ENCODE measurements around the gene AHI1. TPM values are rescaled to one million over a fixed set of nuclear protein-coding genes. Genes with fewer than 3 reads are reported as not detected.

AHI1 gene
- total RNA-seq, result 5.6 and 8.3 TPM in 2 replicates

GRCh38 chr6:135497412-135498184 is at the start of gene AHI1:
TSS of gene AHI1 (minus strand) at chr6:135497740. CDS start at chr6:135492237, 5,503 bp downstream.
- DNase-seq (ENCODE audit: low read depth in 2 of 2), result peak; percentile 87 to 97

- peak in 1 of 2 donors; percentile 34 for DNase-seq (ENCODE audit: low read depth in 2 of 2)
Observed at GRCh38 chr6:135546680-135547418, 49.3 kb upstream of the AHI1 start.

DNA sequence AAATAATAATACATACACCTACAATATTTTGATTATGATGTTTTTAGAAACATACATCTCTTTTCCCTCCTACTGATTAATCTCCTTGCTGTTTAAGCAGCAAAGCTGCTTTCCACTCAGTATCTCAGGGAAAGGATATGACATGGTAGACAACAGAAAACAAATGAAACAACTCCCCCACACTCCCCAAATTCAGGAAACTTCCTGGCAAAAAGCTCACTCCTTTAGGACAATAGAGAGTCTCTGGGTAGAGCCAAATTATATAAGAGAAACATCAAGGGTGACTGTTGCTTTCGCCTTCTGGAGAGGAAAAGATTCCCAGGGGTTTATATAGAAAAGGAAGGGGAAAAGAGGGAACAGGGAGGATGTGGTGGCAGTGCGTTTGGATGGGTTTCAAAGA is 48.7 kb upstream of the AHI1 start:
- no peak for DNase-seq (ENCODE audit: low read depth in 2 of 2)

- peak; percentile 44 to 62 for DNase-seq (ENCODE audit: low read depth in 2 of 2)
Observed at GRCh38 chr6:135540207-135540840, 42.8 kb upstream of the AHI1 start.

- DNase-seq (ENCODE audit: low read depth in 2 of 2), result peak; percentile 36 to 55
Observed at GRCh38 chr6:135537741-135538301, 40.3 kb upstream of the AHI1 start.

DNA sequence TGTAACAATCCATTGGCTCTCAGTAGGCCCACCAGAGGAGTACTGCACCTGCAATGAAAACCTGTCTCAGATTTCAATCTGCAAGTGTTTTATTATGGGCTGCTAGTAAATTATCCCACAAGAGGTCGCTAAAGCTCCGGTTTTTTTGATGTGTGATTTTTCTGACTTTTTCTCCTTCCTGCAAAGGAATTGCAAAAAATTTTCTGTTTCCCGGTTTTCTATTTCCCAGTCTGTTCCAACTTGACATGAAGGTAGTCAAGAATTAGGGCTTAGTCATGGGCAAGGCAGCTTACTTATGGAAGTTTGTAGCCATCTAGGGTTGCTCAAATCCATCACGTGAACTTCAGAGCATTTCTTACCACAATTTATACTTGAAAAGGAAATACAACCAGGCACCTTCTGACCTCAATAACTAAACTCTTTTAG is 38.5 kb upstream of the AHI1 start:
- DNase-seq (ENCODE audit: low read depth in 2 of 2), result peak; percentile 60 to 61

- no peak for DNase-seq (ENCODE audit: low read depth in 2 of 2)
Observed at GRCh38 chr6:135534773-135535380, 37.3 kb upstream of the AHI1 start.

DNA sequence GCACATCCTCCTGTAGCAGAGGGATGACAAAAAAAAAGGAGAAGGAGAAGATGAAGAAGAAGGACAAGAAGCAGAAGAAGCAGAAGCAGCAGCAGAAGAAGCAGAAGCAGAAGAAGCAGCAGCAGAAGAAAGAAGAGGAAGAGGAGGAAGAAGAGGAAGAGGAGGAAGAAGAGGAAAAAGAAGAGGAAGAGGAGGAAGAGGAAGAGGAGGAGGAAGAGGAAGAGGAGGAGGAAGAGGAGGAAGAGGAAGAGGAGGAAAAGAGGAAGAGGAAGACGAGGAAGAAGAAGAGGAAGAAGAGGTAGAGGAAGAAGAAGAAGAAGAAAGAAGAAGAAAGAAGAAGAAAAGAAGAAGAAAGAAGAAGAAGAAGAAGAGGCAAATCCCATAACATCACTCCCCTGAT is 35.0 kb upstream of the AHI1 start:
- DNase-seq (ENCODE audit: low read depth in 2 of 2), result no peak

DNA sequence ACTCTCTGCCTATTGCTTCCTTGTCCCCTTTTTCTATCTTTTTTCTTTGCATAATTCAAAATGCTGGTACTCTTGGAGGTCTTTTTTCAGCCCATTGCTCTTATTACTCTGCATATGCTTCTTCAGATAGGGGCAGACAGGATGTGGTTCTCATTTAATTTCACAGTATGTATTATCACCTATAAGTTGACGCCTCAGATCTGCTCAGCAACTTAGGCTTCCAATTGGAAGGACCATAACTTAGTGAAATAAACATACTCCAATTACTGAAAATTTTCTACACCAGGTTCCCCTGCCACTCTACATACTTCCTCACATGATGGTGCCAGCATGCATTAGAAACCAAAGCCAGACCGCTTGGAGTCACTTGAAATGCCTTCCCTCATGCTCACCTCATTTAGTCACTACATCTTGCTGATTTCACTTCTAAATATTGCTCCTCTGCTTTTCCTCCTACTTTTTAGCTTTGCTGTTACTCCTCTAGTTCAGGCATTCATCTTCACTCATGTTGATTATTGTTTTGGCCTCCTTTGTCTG is 34.5 kb upstream of the AHI1 start:
- DNase-seq (ENCODE audit: low read depth in 2 of 2), result no peak

- no peak for DNase-seq (ENCODE audit: low read depth in 2 of 2)
Observed at GRCh38 chr6:135530113-135530512, 32.6 kb upstream of the AHI1 start.

DNA sequence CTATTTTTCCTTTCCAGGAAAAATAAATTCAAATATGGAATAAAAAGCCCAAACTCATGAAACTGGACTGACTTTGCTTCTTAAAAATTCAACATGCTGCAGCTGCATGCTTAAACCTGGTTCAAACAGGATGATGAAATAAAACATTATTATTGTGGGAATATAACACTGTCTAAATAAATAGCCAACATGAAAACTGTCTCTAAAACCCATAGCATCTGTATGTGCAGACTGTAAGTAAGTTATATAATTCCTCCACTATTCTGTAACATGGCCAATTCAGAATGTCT is 30.4 kb upstream of the AHI1 start:
- no peak for DNase-seq (ENCODE audit: low read depth in 2 of 2)

DNA sequence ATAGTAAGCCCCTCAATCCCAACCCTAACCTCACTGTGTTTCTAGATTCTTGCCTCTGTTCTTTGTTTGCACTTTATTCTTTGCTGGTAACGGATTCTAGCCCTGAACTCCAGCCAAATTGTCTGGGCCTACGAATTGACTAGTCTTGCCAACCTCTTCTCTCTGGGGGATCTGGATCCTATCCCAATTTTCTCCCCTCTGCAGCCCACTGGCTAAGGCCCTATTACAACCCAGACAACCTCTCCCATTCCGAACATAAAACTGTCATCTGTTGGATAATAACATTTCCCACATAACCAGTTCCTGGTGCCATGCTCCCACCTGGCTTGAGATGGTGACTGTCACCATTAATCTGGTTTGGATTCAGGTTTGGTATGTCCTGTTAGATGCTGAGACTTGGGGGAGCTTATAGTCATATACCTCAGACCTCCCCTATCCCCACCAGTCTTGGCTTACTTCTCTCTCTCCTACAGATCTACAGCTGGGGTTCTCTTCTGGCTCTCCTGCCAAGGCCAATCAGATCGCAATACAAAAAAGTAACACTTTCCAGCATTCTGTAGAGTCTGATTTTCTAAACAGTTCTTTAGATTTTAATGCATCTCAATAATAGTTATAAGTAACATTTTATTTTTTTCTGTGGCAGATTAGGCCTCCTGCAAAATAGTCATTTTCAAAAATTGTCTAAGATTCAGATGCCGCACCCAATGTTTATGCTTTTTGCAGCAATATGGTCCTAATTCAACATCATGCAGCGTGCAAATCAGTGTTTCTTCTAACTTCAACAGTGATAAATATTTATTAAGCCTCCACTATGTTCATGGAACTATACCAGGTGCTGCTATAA is 29.8 kb upstream of the AHI1 start:
- DNase-seq (ENCODE audit: low read depth in 2 of 2), result no peak

- DNase-seq (ENCODE audit: low read depth in 2 of 2), result no peak
Observed at GRCh38 chr6:135525594-135525993, 28.1 kb upstream of the AHI1 start.

DNA sequence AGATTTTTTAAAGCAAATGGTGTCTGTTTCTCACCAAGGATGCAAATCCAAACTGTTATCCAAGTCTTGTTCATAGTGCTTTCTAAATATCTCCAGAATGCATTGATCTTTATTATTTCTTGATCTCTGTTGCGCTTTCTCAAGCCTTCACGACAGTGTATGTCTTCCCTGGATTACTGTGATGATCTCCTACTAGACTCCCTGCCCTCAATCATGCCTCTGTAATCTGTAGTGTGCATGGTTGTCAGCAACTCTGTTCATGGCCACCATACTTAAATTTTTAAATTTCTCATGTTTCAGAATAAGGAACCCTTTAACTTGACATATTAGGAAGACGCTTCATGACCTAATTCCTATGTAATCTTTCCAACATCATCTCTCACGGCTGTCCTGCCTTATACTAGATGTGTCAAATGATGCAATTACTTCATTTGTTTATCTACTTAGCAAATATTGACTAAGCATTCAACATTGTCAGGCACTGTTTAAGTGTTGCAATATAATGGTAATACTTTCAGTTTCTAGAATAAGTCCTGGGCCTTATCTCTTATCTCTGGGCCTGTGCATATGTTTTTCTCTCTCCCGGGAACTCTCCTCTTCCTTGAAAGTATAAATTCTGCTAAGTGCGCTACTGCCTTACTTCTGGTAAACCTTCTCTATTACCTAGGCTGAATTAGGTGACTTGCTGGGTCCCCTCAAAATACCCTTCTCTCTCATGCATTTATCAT is 25.6 kb upstream of the AHI1 start:
- DNase-seq (ENCODE audit: low read depth in 2 of 2), result no peak

- no peak for DNase-seq (ENCODE audit: low read depth in 2 of 2)
Observed at GRCh38 chr6:135521431-135521830, 23.9 kb upstream of the AHI1 start.

GRCh38 chr6:135520781-135521180 is 23.2 kb upstream of the AHI1 start:
- DNase-seq (ENCODE audit: low read depth in 2 of 2), result no peak

- DNase-seq (ENCODE audit: low read depth in 2 of 2), result no peak
Observed at GRCh38 chr6:135519348-135519747, 21.8 kb upstream of the AHI1 start.

DNA sequence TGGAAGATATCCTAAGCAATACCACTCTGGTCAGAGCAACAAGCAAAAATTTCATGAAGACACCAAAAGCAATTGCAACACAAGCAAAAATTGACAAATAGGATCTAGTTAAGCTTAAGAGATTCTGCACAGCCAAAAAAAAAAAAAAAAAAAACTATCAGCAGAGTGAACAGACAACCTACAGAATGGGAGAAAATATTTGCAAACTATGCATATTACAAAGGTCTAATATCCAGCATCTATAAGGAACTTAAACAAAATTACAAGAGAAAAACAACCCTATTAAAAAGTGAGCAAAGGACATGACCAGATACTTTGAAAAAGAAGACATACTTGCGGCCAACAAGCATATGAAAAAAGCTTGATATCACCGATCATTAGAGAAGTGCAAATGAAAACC is 20.0 kb upstream of the AHI1 start:
- no peak for DNase-seq (ENCODE audit: low read depth in 2 of 2)

DNA sequence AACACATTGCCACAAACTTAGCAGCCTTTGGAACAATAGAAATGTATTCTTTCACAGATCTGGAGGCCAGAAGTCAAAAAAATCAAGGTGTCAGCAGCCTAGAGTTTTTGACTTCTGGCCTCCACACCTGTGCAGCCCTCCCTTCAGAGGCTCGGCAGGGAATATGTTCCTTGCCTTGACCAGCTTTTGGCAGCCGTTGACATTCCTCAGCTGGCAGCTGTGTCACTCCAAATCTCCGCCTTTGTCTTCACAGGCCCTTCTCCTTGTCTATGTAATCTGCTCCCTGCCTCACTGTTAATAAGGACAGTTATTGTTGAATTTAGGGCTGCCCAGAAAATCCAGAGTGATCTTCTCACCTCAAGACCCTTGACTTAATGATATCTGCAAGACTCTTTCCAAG is 17.2 kb upstream of the AHI1 start:
- DNase-seq (ENCODE audit: low read depth in 2 of 2), result no peak
